GM12892 (cell line): ENCODE data around the gene RNF183.

Experiments used
- POLR2A ChIP-seq: IDR thresholded peaks from 2 replicates; pipeline ENCODE4 v1.6.1; 2011; ENCODE audit warnings: low read depth, low read length, control low read depth
- TAF1 ChIP-seq: IDR thresholded peaks from 2 replicates; pipeline ENCODE4 v1.6.1; 2011; ENCODE audit warnings: low read depth, mild to moderate bottlenecking, control low read depth, low read length, borderline replicate concordance

- TF ChIP-seq TAF1 (no peak), POLR2A (no peak)
Observed at GRCh38 chr9:113311961-113312360, 8.8 kb upstream of the RNF183 start.
